Small intestine (tissue), 7 donors: ENCODE measurements around the gene B3GNT4. TPM values are rescaled to one million over a fixed set of nuclear protein-coding genes. Genes with fewer than 3 reads are reported as not detected.
"Not testable (repeated sequence)": the region's sequence is repeated elsewhere in the genome, so short reads cannot be mapped to it uniquely, and the experiment has no call there.

Experiments
- DNase-seq, 2 donors: peaks; one replicate each; pipeline versions ENCODE4 v3.0.0 to v3.0.0-alpha.2; 2013
- FAIRE-seq: peaks from 2 replicates; lab custom pipeline; 2012; peaks lifted over from hg19 to GRCh38; lab: Jason Lieb, UNC
- H3K27ac ChIP-seq, 3 donors: one replicate each; pipeline ENCODE4 v1.5.1; 2013; ENCODE audit warnings: low read length in 2 of 3, mild to moderate bottlenecking in 2 of 3, control low read depth in 1 of 3, inconsistent platforms in 1 of 3, low read depth in 1 of 3, moderate library complexity in 1 of 3
- H3K27me3 ChIP-seq, 3 donors: one replicate each; pipeline ENCODE4 v1.6.1; 2013; ENCODE audit warnings: low read length in 3 of 3, inconsistent platforms in 1 of 3; ENCODE audit not compliant: control insufficient read depth in 3 of 3, insufficient read depth in 3 of 3
- H3K36me3 ChIP-seq, 3 donors: one replicate each; pipeline ENCODE4 v1.6.1; 2013; ENCODE audit warnings: low read length in 3 of 3, inconsistent platforms in 1 of 3, low read depth in 1 of 3, mild to moderate bottlenecking in 1 of 3, moderate library complexity in 1 of 3; ENCODE audit not compliant: control insufficient read depth in 3 of 3, insufficient read depth in 2 of 3
- H3K4me1 ChIP-seq, 3 donors: one replicate each; pipeline ENCODE4 v1.6.1; 2013; ENCODE audit warnings: low read length in 2 of 3, inconsistent platforms in 1 of 3, low read depth in 1 of 3, mild to moderate bottlenecking in 1 of 3, moderate library complexity in 1 of 3; ENCODE audit not compliant: control insufficient read depth in 3 of 3, insufficient read depth in 2 of 3
- H3K4me3 ChIP-seq, 3 donors: one replicate each; pipeline ENCODE4 v1.5.1; 2013; ENCODE audit warnings: low read length in 3 of 3, control low read depth in 1 of 3, inconsistent platforms in 1 of 3, low read depth in 1 of 3, mild to moderate bottlenecking in 1 of 3, moderate library complexity in 1 of 3
- H3K9me3 ChIP-seq, 2 donors: one replicate each; pipeline ENCODE4 v1.6.1; 2013; ENCODE audit warnings: low read depth in 1 of 2, low read length in 1 of 2; ENCODE audit not compliant: control insufficient read depth in 2 of 2, insufficient read depth in 1 of 2
- WGBS, 3 donors: extraction: QIAGEN DNeasy Blood & Tissue Kit; methylation state at CpG; one replicate each; pipeline ENCODE4 v1.1.7; 2013; 5-methylcytosine and 5-hydroxymethylcytosine counted together
- polyA plus RNA-seq, 4 donors: library from polyadenylated mRNA; stranded (reverse) in 3 of 4; unstranded in 1 of 4; fragments of 200-250 nt in 3 of 4; fragments of 120-200 nt in 1 of 4; gene quantifications; one replicate each; pipeline versions ENCODE4 v1.2.1 to v1.2.3, GENCODE V29; 2013
- donor health status: healthy with polysubstance abuse.
- donor health status: control.
- donor health status: control.
- donor health status: Bipolar disorder and iron deficiency.
- donor health status: healthy.

B3GNT4 gene
- polyA plus RNA-seq, 4 donors = 0.27 to 0.99 (median 0.57) TPM

DNA sequence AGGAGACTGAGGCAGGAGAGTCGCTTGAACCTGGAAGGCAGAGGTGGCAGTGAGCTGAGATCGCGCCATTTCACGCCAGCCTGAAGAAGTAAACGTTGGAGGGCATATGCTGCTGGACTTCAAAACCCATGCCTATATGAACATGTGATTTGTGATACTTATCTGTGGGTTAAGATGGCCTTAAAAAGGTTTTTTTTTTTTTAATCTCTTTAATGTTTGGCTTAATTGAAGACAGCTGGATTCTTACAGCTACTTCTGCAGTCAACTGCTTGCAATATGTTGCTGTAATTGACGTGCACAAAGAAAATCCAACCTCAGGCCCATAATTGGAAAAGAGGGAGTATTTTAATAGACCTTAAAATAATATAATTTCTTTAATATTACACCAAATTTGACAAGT is 1.5 kb upstream of the B3GNT4 start:
- no peak for FAIRE-seq

DNA sequence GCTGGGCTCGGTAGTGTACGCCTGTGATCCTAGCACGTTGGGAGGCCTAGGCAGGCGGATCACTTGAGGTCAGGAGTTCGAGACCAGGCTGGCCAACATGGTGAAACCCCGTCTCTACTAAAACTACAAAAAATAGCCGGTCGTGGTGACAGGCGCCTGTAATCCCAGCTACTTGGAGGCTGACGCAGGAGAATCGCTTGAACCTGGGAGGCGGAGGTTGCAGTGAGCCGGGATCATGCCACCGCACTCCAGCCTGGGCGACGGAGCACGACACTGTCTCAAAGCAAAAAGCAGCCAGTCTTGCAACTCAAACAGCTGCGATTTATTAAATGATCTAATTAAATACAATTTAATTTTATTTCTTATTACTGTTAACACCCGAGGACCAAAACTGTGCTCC is 698 bp upstream of the B3GNT4 start:
- DNase-seq, H3K9me3 ChIP-seq, FAIRE-seq, H3K27ac ChIP-seq: not testable (repeated sequence)
- WGBS, 3 donors = 65 to 72% (median 70%) methylated on average over 19 of the region's 19 CpGs
- peaks cover 6 to 35% (median 7%) of the 10 kb centered on the region in 3 donors for H3K27me3 ChIP-seq
- peaks cover 0 to 22% (median 2%) of the 10 kb centered on the region in 3 donors for H3K4me1 ChIP-seq
- H3K4me3 ChIP-seq = peak overlapping the region in 2 of 3 donors; percentile 20 to 64
- H3K36me3 ChIP-seq = peaks cover 2 to 22% (median 9%) of the 10 kb centered on the region in 3 donors

More for the DNA sequence above, 1.5 kb upstream of the B3GNT4 start:
- no peak overlapping the region for H3K4me3 ChIP-seq
- no peak overlapping the region for H3K27ac ChIP-seq
- peaks cover 0 to 16% (median 1%) of the 10 kb centered on the region in 3 donors for H3K36me3 ChIP-seq
- no peaks in the 10 kb centered on the region for H3K9me3 ChIP-seq
- peaks cover 0 to 22% (median 2%) of the 10 kb centered on the region in 3 donors for H3K4me1 ChIP-seq
- no peak for DNase-seq
- WGBS, 3 donors = 92 to 94% (median 92%) methylated on average over 6 of the region's 6 CpGs
- peaks cover 6 to 35% (median 7%) of the 10 kb centered on the region in 3 donors for H3K27me3 ChIP-seq

DNA sequence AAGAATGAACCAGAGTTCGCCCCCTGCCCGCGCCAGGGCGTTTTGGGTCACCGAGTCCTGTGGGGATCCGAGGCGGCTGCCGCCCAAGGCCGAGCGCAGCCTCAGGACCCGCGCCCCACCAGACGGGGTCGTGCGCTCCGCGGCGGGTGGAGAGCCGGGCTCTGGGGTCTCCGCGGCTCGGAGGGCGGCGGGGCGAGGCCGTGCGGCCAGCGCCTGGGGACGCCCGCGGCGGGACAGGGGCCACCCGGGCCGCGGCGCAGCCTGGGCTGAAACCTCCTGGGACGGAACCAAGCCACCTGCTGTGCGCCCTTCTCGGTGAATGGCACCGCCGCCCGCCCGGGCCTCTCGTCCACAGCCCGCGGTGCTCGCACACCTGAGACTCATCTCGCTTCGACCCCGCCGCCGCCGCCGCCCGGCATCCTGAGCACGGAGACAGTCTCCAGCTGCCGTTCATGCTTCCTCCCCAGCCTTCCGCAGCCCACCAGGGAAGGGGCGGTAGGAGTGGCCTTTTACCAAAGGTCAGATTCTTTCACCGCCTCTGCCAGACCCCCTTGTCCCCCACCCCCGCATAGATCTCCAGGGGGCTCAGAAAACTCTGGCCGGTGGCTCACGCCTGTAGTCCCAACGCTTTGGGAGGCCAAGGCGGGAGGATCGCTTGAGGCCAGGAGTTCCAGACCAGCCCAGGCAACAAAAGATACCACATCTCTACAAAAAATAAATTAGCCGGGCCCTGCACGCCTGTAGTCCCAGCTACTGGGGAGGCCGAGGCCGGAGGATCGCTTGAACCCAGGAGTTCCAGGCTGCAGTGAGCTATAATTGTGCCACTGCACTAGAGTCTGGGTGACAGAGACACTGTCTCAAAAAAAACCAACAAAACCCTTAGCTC is 901 bp downstream of the B3GNT4 start:
- Histone ChIP-seq H3K36me3 (peaks cover 13 to 35% (median 13%) of the 10 kb centered on the region in 3 donors), H3K4me1 (peaks cover 0 to 22% (median 2%) of the 10 kb centered on the region in 3 donors), H3K4me3 (peak overlapping the region in 1 of 3 donors; percentile 64), H3K27ac (no peak overlapping the region), H3K27me3 (peaks cover 6 to 35% (median 7%) of the 10 kb centered on the region in 3 donors), H3K9me3 (no peaks in the 10 kb centered on the region)
- FAIRE-seq = no peak
- DNase-seq = peak in 1 of 2 donors; percentile 36
- 10 to 22% (median 15%) methylated on average over 27 to 71 of the region's 71 CpGs for WGBS, 3 donors

DNA sequence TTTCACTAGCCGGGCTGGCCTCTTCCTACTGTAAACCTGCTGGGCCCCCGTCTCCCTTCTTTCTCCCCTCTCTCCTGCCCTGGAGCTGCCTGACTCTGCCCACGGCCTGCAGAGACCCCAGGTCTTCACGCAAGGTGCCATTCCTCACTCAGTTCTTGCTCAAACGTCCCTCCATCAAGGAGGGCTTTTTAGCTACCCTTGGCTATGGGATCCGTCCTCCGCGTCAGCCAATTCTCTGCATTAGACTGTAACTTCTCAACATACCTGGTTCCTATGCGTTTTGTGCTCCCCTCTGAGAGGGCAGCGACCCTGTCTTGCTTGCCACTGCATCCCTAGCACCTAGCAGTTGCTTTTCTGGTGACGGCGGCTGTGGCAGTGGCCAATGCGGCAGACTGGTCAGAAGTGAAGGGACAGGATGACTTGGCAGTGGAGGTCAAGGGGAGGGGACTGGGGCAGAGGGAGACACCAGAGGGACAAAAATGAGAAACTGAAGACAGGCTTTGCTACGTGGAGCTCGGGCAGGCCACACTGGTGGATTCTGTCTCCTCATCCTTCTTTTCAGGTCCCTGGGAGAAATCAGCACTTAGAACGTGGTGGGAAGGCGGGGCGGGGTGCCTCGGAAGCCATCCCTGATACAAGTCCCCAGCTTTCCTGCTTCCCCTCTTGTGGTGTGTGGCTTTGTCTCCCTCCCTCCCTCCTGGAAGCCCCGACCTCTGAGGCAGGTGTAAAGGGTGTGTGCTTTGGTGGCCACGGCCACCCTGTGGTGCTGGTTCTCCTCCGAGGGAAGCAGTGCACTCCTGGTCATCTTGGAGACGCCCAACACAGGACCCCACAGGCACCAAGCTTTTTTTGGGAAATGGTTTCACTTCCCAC is 1.8 kb downstream of the B3GNT4 start:
- H3K36me3 ChIP-seq = peaks cover 13 to 39% (median 13%) of the 10 kb centered on the region in 3 donors
- H3K27ac ChIP-seq = no peak overlapping the region
- peaks cover 2 to 35% (median 7%) of the 10 kb centered on the region in 3 donors for H3K27me3 ChIP-seq
- H3K4me1 ChIP-seq = peaks cover 0 to 18% (median 2%) of the 10 kb centered on the region in 3 donors
- whole genome bisulfite sequencing, 3 donors = 34 to 45% (median 45%) methylated on average over 20 to 23 of the region's 23 CpGs
- no peak for FAIRE-seq
- DNase-seq = no peak
- H3K9me3 ChIP-seq = no peaks in the 10 kb centered on the region
- H3K4me3 ChIP-seq = no peak overlapping the region

DNA sequence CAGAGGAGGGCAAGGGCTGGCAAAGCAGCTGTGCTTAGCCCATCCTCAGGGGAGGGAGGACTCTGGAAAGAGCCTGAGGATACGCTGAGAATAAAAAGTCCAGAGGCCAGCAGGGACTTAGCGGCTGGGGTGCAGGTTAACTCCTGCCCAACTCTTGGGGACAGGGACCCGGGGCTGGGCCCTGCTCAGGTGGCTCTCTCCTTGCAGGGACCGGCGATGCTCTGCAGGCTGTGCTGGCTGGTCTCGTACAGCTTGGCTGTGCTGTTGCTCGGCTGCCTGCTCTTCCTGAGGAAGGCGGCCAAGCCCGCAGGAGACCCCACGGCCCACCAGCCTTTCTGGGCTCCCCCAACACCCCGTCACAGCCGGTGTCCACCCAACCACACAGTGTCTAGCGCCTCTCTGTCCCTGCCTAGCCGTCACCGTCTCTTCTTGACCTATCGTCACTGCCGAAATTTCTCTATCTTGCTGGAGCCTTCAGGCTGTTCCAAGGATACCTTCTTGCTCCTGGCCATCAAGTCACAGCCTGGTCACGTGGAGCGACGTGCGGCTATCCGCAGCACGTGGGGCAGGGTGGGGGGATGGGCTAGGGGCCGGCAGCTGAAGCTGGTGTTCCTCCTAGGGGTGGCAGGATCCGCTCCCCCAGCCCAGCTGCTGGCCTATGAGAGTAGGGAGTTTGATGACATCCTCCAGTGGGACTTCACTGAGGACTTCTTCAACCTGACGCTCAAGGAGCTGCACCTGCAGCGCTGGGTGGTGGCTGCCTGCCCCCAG is 2.8 kb downstream of the B3GNT4 start:
- WGBS, 3 donors = 55 to 73% (median 57%) methylated on average over 27 of the region's 27 CpGs
- DNase-seq (no peak), FAIRE-seq (no peak)
- Histone ChIP-seq H3K36me3 (peaks cover 13 to 48% (median 13%) of the 10 kb centered on the region in 3 donors), H3K27ac (no peak overlapping the region), H3K9me3 (no peaks in the 10 kb centered on the region), H3K4me3 (no peak overlapping the region), H3K4me1 (peaks cover 0 to 8% (median 2%) of the 10 kb centered on the region in 3 donors), H3K27me3 (peaks cover 2 to 32% (median 7%) of the 10 kb centered on the region in 3 donors)

DNA sequence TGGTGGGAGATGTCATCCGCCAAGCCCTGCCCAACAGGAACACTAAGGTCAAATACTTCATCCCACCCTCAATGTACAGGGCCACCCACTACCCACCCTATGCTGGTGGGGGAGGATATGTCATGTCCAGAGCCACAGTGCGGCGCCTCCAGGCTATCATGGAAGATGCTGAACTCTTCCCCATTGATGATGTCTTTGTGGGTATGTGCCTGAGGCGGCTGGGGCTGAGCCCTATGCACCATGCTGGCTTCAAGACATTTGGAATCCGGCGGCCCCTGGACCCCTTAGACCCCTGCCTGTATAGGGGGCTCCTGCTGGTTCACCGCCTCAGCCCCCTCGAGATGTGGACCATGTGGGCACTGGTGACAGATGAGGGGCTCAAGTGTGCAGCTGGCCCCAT is 3.5 kb downstream of the B3GNT4 start:
- no peak overlapping the region for H3K27ac ChIP-seq
- H3K4me1 ChIP-seq = peaks cover 0 to 6% (median 2%) of the 10 kb centered on the region in 3 donors
- H3K27me3 ChIP-seq = peaks cover 2 to 32% (median 7%) of the 10 kb centered on the region in 3 donors
- DNase-seq = no peak
- no peak for FAIRE-seq
- H3K4me3 ChIP-seq = no peak overlapping the region
- peaks cover 13 to 52% (median 13%) of the 10 kb centered on the region in 3 donors for H3K36me3 ChIP-seq
- no peaks in the 10 kb centered on the region for H3K9me3 ChIP-seq
- 84 to 95% (median 86%) methylated on average over 7 to 8 of the region's 8 CpGs for WGBS, 3 donors

DNA sequence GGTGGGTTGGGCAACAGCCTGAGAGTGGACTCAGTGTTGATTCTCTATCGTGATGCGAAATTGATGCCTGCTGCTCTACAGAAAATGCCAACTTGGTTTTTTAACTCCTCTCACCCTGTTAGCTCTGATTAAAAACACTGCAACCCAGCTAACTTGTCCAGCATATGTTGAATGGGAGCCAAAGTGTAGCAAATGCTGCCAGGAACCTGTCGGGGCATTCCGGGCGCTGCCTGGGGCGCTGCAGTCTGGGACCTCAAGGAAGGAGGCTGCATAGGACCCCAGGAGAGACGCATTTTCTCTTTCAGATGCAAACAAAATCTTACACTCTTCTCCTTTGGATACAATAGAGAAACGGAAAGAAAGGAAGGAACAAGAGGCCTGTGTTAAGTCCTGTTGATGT is 3.9 kb downstream of the B3GNT4 start:
- Histone ChIP-seq H3K27ac (no peak overlapping the region), H3K9me3 (no peaks in the 10 kb centered on the region), H3K27me3 (peaks cover 2 to 32% (median 7%) of the 10 kb centered on the region in 3 donors), H3K4me1 (peaks cover 0 to 6% (median 2%) of the 10 kb centered on the region in 3 donors), H3K36me3 (peaks cover 13 to 52% (median 13%) of the 10 kb centered on the region in 3 donors), H3K4me3 (no peak overlapping the region)
- DNase-seq (no peak), FAIRE-seq (no peak)
- WGBS, 3 donors = 85 to 92% (median 90%) methylated on average over 8 of the region's 8 CpGs
